Karpas-422 (cell line): ENCODE data around the gene OST4. TPM values are rescaled to one million over a fixed set of nuclear protein-coding genes. Genes with fewer than 3 reads are reported as not detected.

Experiments used
- DNase-seq: peaks from one replicate; pipeline ENCODE4 v3.0.0-alpha.2; 2015
- H2AFZ ChIP-seq: fragments of 200-600 bp; sonication (generic); 2 replicates; pipeline ENCODE4 v1.6.1; 2014; ENCODE audit warnings: antibody characterized with exemption, low read length, mixed read lengths
- H3K27ac ChIP-seq: fragments of 200-600 bp; sonication (generic); 2 replicates; pipeline ENCODE4 v1.5.1; 2014; ENCODE audit warnings: mild to moderate bottlenecking, low read length, moderate library complexity
- H3K27me3 ChIP-seq: fragments of 200-600 bp; sonication (generic); 2 replicates; pipeline ENCODE4 v1.6.1; 2014; ENCODE audit warnings: low read length, mixed read lengths
- H3K36me3 ChIP-seq: fragments of 200-600 bp; sonication (generic); 2 replicates; pipeline ENCODE4 v1.6.1; 2014; ENCODE audit warnings: low read length, mixed read lengths; ENCODE audit not compliant: insufficient read depth
- H3K4me1 ChIP-seq: fragments of 200-600 bp; sonication (generic); 2 replicates; pipeline ENCODE4 v1.6.1; 2014; ENCODE audit warnings: mild to moderate bottlenecking, low read length, mixed read lengths
- H3K4me2 ChIP-seq: fragments of 200-600 bp; sonication (generic); 2 replicates; pipeline ENCODE4 v1.6.1; 2014; ENCODE audit warnings: low read length, low read depth, mild to moderate bottlenecking; ENCODE audit not compliant: poor library complexity, severe bottlenecking
- H3K4me3 ChIP-seq: fragments of 200-600 bp; sonication (generic); 2 replicates; pipeline ENCODE4 v1.5.1; 2014; ENCODE audit warnings: mild to moderate bottlenecking, antibody characterized with exemption, low read length, mixed read lengths
- H3K79me2 ChIP-seq: fragments of 200-600 bp; sonication (generic); 2 replicates; pipeline ENCODE4 v1.6.1; 2014; ENCODE audit warnings: mild to moderate bottlenecking, low read length, mixed read lengths
- H3K9ac ChIP-seq: fragments of 200-600 bp; sonication (generic); 2 replicates; pipeline ENCODE4 v1.6.0; 2014; ENCODE audit warnings: low read length
- H3K9me2 ChIP-seq: fragments of 200-600 bp; sonication (generic), shearing (Covaris generic); replicated peaks from 2 replicates; pipeline ENCODE4 v1.6.0; 2014; ENCODE audit warnings: mild to moderate bottlenecking, low read length, moderate library complexity; ENCODE audit not compliant: insufficient read depth
- H3K9me3 ChIP-seq: fragments of 300-700, 200-600 bp; sonication (generic); 2 replicates; pipeline ENCODE4 v1.6.1; 2014; ENCODE audit warnings: low read length, mixed read lengths
- H4K20me1 ChIP-seq: fragments of 200-600 bp; sonication (generic); 2 replicates; pipeline ENCODE4 v1.6.1; 2014; ENCODE audit warnings: mild to moderate bottlenecking, antibody characterized with exemption, low read length, low read depth; ENCODE audit not compliant: insufficient read depth
- total RNA-seq: library from RNA; depleted of rRNA; stranded (reverse); fragments of >200 nt; shearing (Covaris generic); gene quantifications from 2 replicates; pipeline ENCODE4 v1.2.3, GENCODE V29; 2014; ENCODE audit warnings: low replicate concordance

The OST4 gene
- total RNA-seq, 1 experiment from 2014 or later = 402 TPM

- H3K9ac ChIP-seq = no peak overlapping the region
- H3K27ac ChIP-seq = no peak overlapping the region
- H2AFZ ChIP-seq = no peak overlapping the region
- H4K20me1 ChIP-seq = no peaks in the 10 kb centered on the region
- H3K4me3 ChIP-seq = no peak overlapping the region
- H3K4me2 ChIP-seq = no peak overlapping the region
- H3K36me3 ChIP-seq = no peaks in the 10 kb centered on the region
- DNase-seq = no peak
- no peaks in the 10 kb centered on the region for H3K27me3 ChIP-seq
- no peaks in the 10 kb centered on the region for H3K9me3 ChIP-seq
- H3K79me2 ChIP-seq = no peaks in the 10 kb centered on the region
- H3K4me1 ChIP-seq = peaks cover 37% of the 10 kb centered on the region
- no peaks in the 10 kb centered on the region for H3K9me2 ChIP-seq
Measured at GRCh38 chr2:27084297-27085061, 13.0 kb upstream of the OST4 start.

- H3K27ac ChIP-seq = no peak overlapping the region
- H4K20me1 ChIP-seq = no peaks in the 10 kb centered on the region
- H3K9me3 ChIP-seq = no peaks in the 10 kb centered on the region
- no peaks in the 10 kb centered on the region for H3K36me3 ChIP-seq
- H3K4me3 ChIP-seq = no peak overlapping the region
- H3K9ac ChIP-seq = no peak overlapping the region
- H3K79me2 ChIP-seq = no peaks in the 10 kb centered on the region
- no peak overlapping the region for H3K4me2 ChIP-seq
- no peak for DNase-seq
- H3K27me3 ChIP-seq = no peaks in the 10 kb centered on the region
- peaks cover 37% of the 10 kb centered on the region for H3K4me1 ChIP-seq
- H2AFZ ChIP-seq = no peak overlapping the region
- no peaks in the 10 kb centered on the region for H3K9me2 ChIP-seq
Measured at GRCh38 chr2:27083410-27084296, 12.2 kb upstream of the OST4 start.

- H3K9me2 ChIP-seq = no peaks in the 10 kb centered on the region
- H3K9me3 ChIP-seq = no peaks in the 10 kb centered on the region
- no peaks in the 10 kb centered on the region for H3K79me2 ChIP-seq
- H3K36me3 ChIP-seq = no peaks in the 10 kb centered on the region
- no peak overlapping the region for H3K4me2 ChIP-seq
- no peak for DNase-seq
- no peaks in the 10 kb centered on the region for H4K20me1 ChIP-seq
- H3K4me3 ChIP-seq = no peak overlapping the region
- no peak overlapping the region for H3K27ac ChIP-seq
- H3K4me1 ChIP-seq = peaks cover 37% of the 10 kb centered on the region
- H3K27me3 ChIP-seq = no peaks in the 10 kb centered on the region
- H2AFZ ChIP-seq = no peak overlapping the region
- H3K9ac ChIP-seq = no peak overlapping the region
Measured at GRCh38 chr2:27082773-27083409, 11.4 kb upstream of the OST4 start.

- peaks cover 32% of the 10 kb centered on the region for H3K4me1 ChIP-seq
- no peaks in the 10 kb centered on the region for H3K79me2 ChIP-seq
- H2AFZ ChIP-seq = no peak overlapping the region
- H3K4me2 ChIP-seq = peak overlapping the region; percentile 54
- H3K27me3 ChIP-seq = no peaks in the 10 kb centered on the region
- H3K9ac ChIP-seq = peak overlapping the region; percentile 53
- H3K27ac ChIP-seq = no peak overlapping the region
- no peaks in the 10 kb centered on the region for H3K9me3 ChIP-seq
- no peaks in the 10 kb centered on the region for H4K20me1 ChIP-seq
- no peak for DNase-seq
- no peaks in the 10 kb centered on the region for H3K9me2 ChIP-seq
- H3K4me3 ChIP-seq = peak overlapping the region; percentile 47; the same call in 1 of the 2 replicates
- H3K36me3 ChIP-seq = no peaks in the 10 kb centered on the region
Measured at GRCh38 chr2:27081984-27082772, 10.7 kb upstream of the OST4 start.

- no peaks in the 10 kb centered on the region for H3K36me3 ChIP-seq
- H3K79me2 ChIP-seq = no peaks in the 10 kb centered on the region
- H3K9ac ChIP-seq = no peak overlapping the region
- peaks cover 22% of the 10 kb centered on the region for H3K4me1 ChIP-seq
- no peak overlapping the region for H3K27ac ChIP-seq
- no peak for DNase-seq
- no peaks in the 10 kb centered on the region for H3K9me3 ChIP-seq
- no peaks in the 10 kb centered on the region for H3K27me3 ChIP-seq
- H4K20me1 ChIP-seq = no peaks in the 10 kb centered on the region
- H3K4me3 ChIP-seq = no peak overlapping the region
- H3K9me2 ChIP-seq = no peaks in the 10 kb centered on the region
- no peak overlapping the region for H2AFZ ChIP-seq
- H3K4me2 ChIP-seq = no peak overlapping the region
Measured at GRCh38 chr2:27080603-27080936, 9.1 kb upstream of the OST4 start.

GRCh38 chr2:27080140-27080469, 8.7 kb upstream of the OST4 start:
- Histone ChIP-seq H3K27ac (no peak overlapping the region), H3K9me3 (no peaks in the 10 kb centered on the region), H4K20me1 (no peaks in the 10 kb centered on the region), H3K36me3 (no peaks in the 10 kb centered on the region), H3K4me1 (peaks cover 23% of the 10 kb centered on the region), H3K9ac (no peak overlapping the region), H2AFZ (no peak overlapping the region), H3K27me3 (no peaks in the 10 kb centered on the region), H3K9me2 (no peaks in the 10 kb centered on the region), H3K4me3 (no peak overlapping the region), H3K79me2 (no peaks in the 10 kb centered on the region), H3K4me2 (no peak overlapping the region)
- DNase-seq = no peak

GRCh38 chr2:27079233-27080139, 8.0 kb upstream of the OST4 start:
- Histone ChIP-seq H3K4me1 (peaks cover 29% of the 10 kb centered on the region), H3K4me3 (no peak overlapping the region), H3K9me2 (no peaks in the 10 kb centered on the region), H3K9me3 (no peaks in the 10 kb centered on the region), H4K20me1 (no peaks in the 10 kb centered on the region), H2AFZ (no peak overlapping the region), H3K79me2 (no peaks in the 10 kb centered on the region), H3K27me3 (no peaks in the 10 kb centered on the region), H3K36me3 (no peaks in the 10 kb centered on the region), H3K27ac (no peak overlapping the region), H3K9ac (no peak overlapping the region), H3K4me2 (no peak overlapping the region)
- no peak for DNase-seq
